A549 (cell line): Measurements from ENCODE around the gene PARP15. TPM values are rescaled to one million over a fixed set of nuclear protein-coding genes. Genes with fewer than 3 reads are reported as not detected.

Experiments
- ATAC-seq, 2 experiments: fragments of 200-7000 bp in 1 of 2; fragments of >200 bp in 1 of 2; cut with Nextera tagmentation in 1 of 2; cut with Tn5 transposase in 1 of 2; 3 replicates each; pipeline versions ENCODE4 v1.8.0 to v1.9.1; 2018 to 2020; ENCODE audit warnings: mild to moderate bottlenecking in 1 of 2, moderate library complexity in 1 of 2
- CTCF ChIA-PET: fragments of 300-600 bp; sonication (Branson Sonifier 250); formaldehyde crosslinking; extraction: SDS; loops from one replicate; lab custom pipeline; 2021; ENCODE audit warnings: antibody characterized with exemption, inconsistent platforms; lab: Yijun Ruan, JAX
- POLR2A ChIA-PET: fragments of 350-600 bp; formaldehyde crosslinking; extraction: SDS; loops from one replicate; lab custom pipeline; 2021; ENCODE audit warnings: antibody characterized with exemption, inconsistent platforms; lab: Yijun Ruan, JAX
- DNase-seq, 2 experiments: peaks; one replicate each; pipeline versions ENCODE4 v3.0.0 to v3.0.0-alpha.2; 2011 to 2016; ENCODE audit warnings: low read depth in 1 of 2, low spot score in 1 of 2
- FAIRE-seq: peaks from 2 replicates; lab custom pipeline; 2011; peaks lifted over from hg19 to GRCh38; lab: Jason Lieb, UNC
- H3K27ac ChIP-seq, 2 experiments: fragments of >200 bp; sonication (Bioruptor Twin); formaldehyde crosslinking; 3 replicates each; pipeline ENCODE4 v1.5.1; 2016 to 2017
- H3K4me1 ChIP-seq: fragments of >200 bp; sonication (Bioruptor Twin); formaldehyde crosslinking; 3 replicates; pipeline ENCODE4 v1.6.1; 2016
- H3K4me2 ChIP-seq: fragments of >200 bp; sonication (Bioruptor Twin); formaldehyde crosslinking; 3 replicates; pipeline ENCODE4 v1.6.1; 2016
- H3K4me3 ChIP-seq: fragments of >200 bp; sonication (Bioruptor Twin); formaldehyde crosslinking; 3 replicates; pipeline ENCODE4 v1.5.1; 2016
- H3K9me3 ChIP-seq: fragments of >200 bp; sonication (Bioruptor Twin); formaldehyde crosslinking; 3 replicates; pipeline ENCODE4 v1.6.1; 2016
- CHD4 ChIP-seq: fragments of 200-600 bp; sonication (generic); IDR thresholded peaks from 2 replicates; pipeline ENCODE4 v1.6.1; 2016; ENCODE audit warnings: antibody characterized with exemption, mild to moderate bottlenecking, borderline replicate concordance
- ESRRA ChIP-seq: fragments of 150-350 bp; IDR thresholded peaks from 2 replicates; pipeline ENCODE4 v1.6.1; 2014; ENCODE audit warnings: mild to moderate bottlenecking, low read length, borderline replicate concordance
- FOSL2 ChIP-seq, 2 experiments: fragments of 450-650 bp in 1 of 2; fragments of >200 bp in 1 of 2; sonication (Bioruptor Twin) in 1 of 2; formaldehyde crosslinking; IDR thresholded peaks; 2 replicates each; pipeline versions ENCODE4 v1.5.0 to v1.6.1; 2016 to 2020; ENCODE audit warnings: mild to moderate bottlenecking in 1 of 2, moderate library complexity in 1 of 2
- FOXS1 ChIP-seq: fragments of 250-450 bp; sonication (Bioruptor Pico); IDR thresholded peaks from 2 replicates; pipeline ENCODE4 v1.5.0; 2020; ENCODE audit warnings: mild to moderate bottlenecking, moderate library complexity
- GATA3 ChIP-seq: IDR thresholded peaks from 2 replicates; pipeline ENCODE4 v1.6.1; 2012; ENCODE audit warnings: borderline replicate concordance
- HOXA7 ChIP-seq: fragments of 250-450 bp; sonication (Bioruptor Pico); IDR thresholded peaks from 2 replicates; pipeline ENCODE4 v1.5.0; 2020; ENCODE audit warnings: mild to moderate bottlenecking, moderate library complexity
- HOXB5 ChIP-seq: fragments of 250-450 bp; sonication (Bioruptor Pico); IDR thresholded peaks from 2 replicates; pipeline ENCODE4 v1.5.0; 2020; ENCODE audit warnings: mild to moderate bottlenecking, moderate library complexity
- KDM1A ChIP-seq: fragments of 200-600 bp; sonication (generic); IDR thresholded peaks from 2 replicates; pipeline ENCODE4 v1.6.1; 2016; ENCODE audit warnings: low read depth, mild to moderate bottlenecking
- MAZ ChIP-seq: fragments of 150-350 bp; IDR thresholded peaks from 2 replicates; pipeline ENCODE4 v1.6.1; 2014; ENCODE audit warnings: antibody characterized with exemption, low read depth, low read length, borderline replicate concordance
- NPAS2 ChIP-seq: fragments of 250-450 bp; sonication (Bioruptor Pico); IDR thresholded peaks from 2 replicates; pipeline ENCODE4 v1.8.0; 2022; ENCODE audit warnings: mild to moderate bottlenecking, moderate library complexity, borderline replicate concordance
- PBX3 ChIP-seq: IDR thresholded peaks from 2 replicates; pipeline ENCODE4 v1.6.1; 2012
- POLR2AphosphoS2 ChIP-seq: conservative IDR thresholded peaks from 2 replicates; pipeline ENCODE4 v1.6.1; 2012; ENCODE audit warnings: low read length, improper control_type of control experiment, inconsistent platforms
- RAD21 ChIP-seq, 2 experiments: fragments of >200 bp in 1 of 2; sonication (Bioruptor Twin) in 1 of 2; formaldehyde crosslinking in 1 of 2; IDR thresholded peaks in 1 of 2; conservative IDR thresholded peaks in 1 of 2; 2 replicates in 1 of 2; 3 replicates in 1 of 2; pipeline ENCODE4 v1.6.1; 2012 to 2018; ENCODE audit warnings: inconsistent platforms in 1 of 2
- RARB ChIP-seq: fragments of 250-450 bp; sonication (Bioruptor Pico); IDR thresholded peaks from 2 replicates; pipeline ENCODE4 v1.8.0; 2021; ENCODE audit warnings: mild to moderate bottlenecking, moderate library complexity
- RFX5 ChIP-seq: fragments of 450-650 bp; IDR thresholded peaks from 2 replicates; pipeline ENCODE4 v1.7.1; 2014; ENCODE audit warnings: antibody characterized with exemption, mild to moderate bottlenecking, moderate library complexity
- RNF2 ChIP-seq: fragments of 200-600 bp; sonication (generic); IDR thresholded peaks from 2 replicates; pipeline ENCODE4 v1.6.1; 2016; ENCODE audit warnings: low read depth, mild to moderate bottlenecking, antibody characterized with exemption, moderate library complexity, borderline replicate concordance
- TP53 ChIP-seq: fragments of 250-450 bp; sonication (Bioruptor Pico); IDR thresholded peaks from 2 replicates; pipeline ENCODE4 v1.5.0; 2021; ENCODE audit warnings: mild to moderate bottlenecking, moderate library complexity
- WGBS: methylation state at CpG from one replicate; pipeline ENCODE4 v1.1.6; 2017; ENCODE audit errors: missing lambda C conversion rate; 5-methylcytosine and 5-hydroxymethylcytosine counted together
- polyA plus RNA-seq, 4 experiments: library from polyadenylated mRNA; depleted of rRNA in 3 of 4; stranded (reverse); fragments of >200 nt; fragmentation: RNase III in 1 of 4; extraction: RNeasy Plus Mini Kit Qiagen cat#74134 plus additional on column Dnase treatment in 1 of 4; gene quantifications; 2 replicates in 3 of 4; 3 replicates in 1 of 4; pipeline ENCODE4 v1.2.3, GENCODE V29; 2011 to 2017
- TF ChIP-seq, protein P1 (sequence below): fragments of 450-650 bp; IDR thresholded peaks from 2 replicates; pipeline ENCODE4 v1.6.1; 2014; ENCODE audit warnings: antibody characterized with exemption
- TF ChIP-seq, protein P2 (sequence below): IDR thresholded peaks from 2 replicates; pipeline ENCODE4 v1.6.1; 2012; ENCODE audit warnings: low read depth, borderline replicate concordance
- TF ChIP-seq, protein P3 (sequence below): fragments of 200-600 bp; sonication (generic); IDR thresholded peaks from 2 replicates; pipeline ENCODE4 v1.6.1; 2016; ENCODE audit warnings: antibody characterized with exemption, mild to moderate bottlenecking, moderate library complexity

Gene PARP15
- polyA plus RNA-seq, 2 of the 4 experiments (the other 2 are of a cell fraction), result 0.05 TPM; not detected in 1

DNA sequence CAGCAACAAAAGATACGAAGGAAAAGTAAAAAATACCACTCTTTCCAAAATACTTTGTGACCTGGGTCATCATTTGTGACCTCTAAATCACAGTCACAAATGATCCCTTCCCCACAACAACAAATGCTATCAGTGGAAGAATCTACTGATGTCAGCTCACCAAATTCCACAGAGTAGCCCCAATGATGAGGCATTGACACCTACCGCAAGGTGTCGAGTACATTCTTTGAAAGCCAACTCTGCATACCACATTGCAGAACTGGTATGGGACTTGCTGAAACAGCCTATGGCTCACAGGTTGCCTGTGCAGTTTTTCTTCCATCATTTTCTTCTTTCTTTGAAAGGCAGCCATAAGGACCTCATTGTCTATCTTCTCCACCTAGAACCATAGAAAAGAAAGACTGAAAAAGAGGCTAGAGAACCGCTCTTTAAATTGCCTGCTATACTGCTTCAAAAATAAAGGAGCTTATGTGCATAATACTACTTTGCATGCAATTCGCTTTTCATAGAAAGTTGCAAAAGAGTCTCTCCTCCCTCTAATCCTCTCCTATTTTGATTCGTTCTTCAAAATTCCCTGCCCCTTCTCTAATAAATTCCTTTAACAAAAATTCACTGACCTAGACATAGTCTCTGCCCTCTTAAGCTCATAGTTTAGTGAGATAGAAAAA, 41.4 kb upstream of the PARP15 start:
- TF ChIP-seq, protein P1, sequence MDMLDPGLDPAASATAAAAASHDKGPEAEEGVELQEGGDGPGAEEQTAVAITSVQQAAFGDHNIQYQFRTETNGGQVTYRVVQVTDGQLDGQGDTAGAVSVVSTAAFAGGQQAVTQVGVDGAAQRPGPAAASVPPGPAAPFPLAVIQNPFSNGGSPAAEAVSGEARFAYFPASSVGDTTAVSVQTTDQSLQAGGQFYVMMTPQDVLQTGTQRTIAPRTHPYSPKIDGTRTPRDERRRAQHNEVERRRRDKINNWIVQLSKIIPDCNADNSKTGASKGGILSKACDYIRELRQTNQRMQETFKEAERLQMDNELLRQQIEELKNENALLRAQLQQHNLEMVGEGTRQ, result no peak
- TF ChIP-seq FOXS1 (CRISPR knock-in tag) (no peak), RFX5 (no peak), PBX3 (no peak), POLR2AphosphoS2 (no peak), CHD4 (no peak), RAD21 (conservative IDR thresholded peaks at IDR 0.05 in 1 of 2, IDR thresholded peaks at IDR 0.05 in 1 of 2) (no peak), KDM1A (no peak), HOXA7 (no peak), FOSL2 (IDR thresholded peaks at IDR 0.05) (no peak), FOSL2 (CRISPR knock-in tag; IDR thresholded peaks at IDR 0.05) (no peak), RARB (no peak), RNF2 (no peak), HOXB5 (CRISPR knock-in tag) (no peak), TP53 (CRISPR knock-in tag) (no peak), ESRRA (no peak), GATA3 (no peak), NPAS2 (CRISPR knock-in tag) (no peak), MAZ (no peak)
- TF ChIP-seq, protein P2, sequence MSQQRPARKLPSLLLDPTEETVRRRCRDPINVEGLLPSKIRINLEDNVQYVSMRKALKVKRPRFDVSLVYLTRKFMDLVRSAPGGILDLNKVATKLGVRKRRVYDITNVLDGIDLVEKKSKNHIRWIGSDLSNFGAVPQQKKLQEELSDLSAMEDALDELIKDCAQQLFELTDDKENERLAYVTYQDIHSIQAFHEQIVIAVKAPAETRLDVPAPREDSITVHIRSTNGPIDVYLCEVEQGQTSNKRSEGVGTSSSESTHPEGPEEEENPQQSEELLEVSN, result no peak
- TF ChIP-seq, protein P3, sequence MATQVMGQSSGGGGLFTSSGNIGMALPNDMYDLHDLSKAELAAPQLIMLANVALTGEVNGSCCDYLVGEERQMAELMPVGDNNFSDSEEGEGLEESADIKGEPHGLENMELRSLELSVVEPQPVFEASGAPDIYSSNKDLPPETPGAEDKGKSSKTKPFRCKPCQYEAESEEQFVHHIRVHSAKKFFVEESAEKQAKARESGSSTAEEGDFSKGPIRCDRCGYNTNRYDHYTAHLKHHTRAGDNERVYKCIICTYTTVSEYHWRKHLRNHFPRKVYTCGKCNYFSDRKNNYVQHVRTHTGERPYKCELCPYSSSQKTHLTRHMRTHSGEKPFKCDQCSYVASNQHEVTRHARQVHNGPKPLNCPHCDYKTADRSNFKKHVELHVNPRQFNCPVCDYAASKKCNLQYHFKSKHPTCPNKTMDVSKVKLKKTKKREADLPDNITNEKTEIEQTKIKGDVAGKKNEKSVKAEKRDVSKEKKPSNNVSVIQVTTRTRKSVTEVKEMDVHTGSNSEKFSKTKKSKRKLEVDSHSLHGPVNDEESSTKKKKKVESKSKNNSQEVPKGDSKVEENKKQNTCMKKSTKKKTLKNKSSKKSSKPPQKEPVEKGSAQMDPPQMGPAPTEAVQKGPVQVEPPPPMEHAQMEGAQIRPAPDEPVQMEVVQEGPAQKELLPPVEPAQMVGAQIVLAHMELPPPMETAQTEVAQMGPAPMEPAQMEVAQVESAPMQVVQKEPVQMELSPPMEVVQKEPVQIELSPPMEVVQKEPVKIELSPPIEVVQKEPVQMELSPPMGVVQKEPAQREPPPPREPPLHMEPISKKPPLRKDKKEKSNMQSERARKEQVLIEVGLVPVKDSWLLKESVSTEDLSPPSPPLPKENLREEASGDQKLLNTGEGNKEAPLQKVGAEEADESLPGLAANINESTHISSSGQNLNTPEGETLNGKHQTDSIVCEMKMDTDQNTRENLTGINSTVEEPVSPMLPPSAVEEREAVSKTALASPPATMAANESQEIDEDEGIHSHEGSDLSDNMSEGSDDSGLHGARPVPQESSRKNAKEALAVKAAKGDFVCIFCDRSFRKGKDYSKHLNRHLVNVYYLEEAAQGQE, result no peak
- Histone ChIP-seq H3K4me3 (no peak overlapping the region), H3K4me1 (peaks cover 16% of the 10 kb centered on the region), H3K27ac (no peak overlapping the region), H3K4me2 (no peak overlapping the region), H3K9me3 (no peaks in the 10 kb centered on the region)
- CTCF ChIA-PET, result interaction anchor here (0.8 to 1.8 kb wide), 2 partner anchors 24 to 143 kb away, joined by 3 to 8 read pairs; no protein-coding TSS in a partner anchor
- no peak for ATAC-seq
- no peak for FAIRE-seq
- 81% methylated on average over 6 of the region's 6 CpGs for WGBS
- no peak for DNase-seq
- POLR2A ChIA-PET, result no interaction called here
